ENCODE results near the gene ALX4.

The ALX4 gene

GRCh38 chr11:44314733-44315132 is 4.8 kb upstream of the ALX4 start:
- H3K4me1 ChIP-seq (ENCODE audit: control insufficient read depth, insufficient read depth, low read length) = peaks cover 9% of the 10 kb centered on the region
- H3K9me3 ChIP-seq (ENCODE audit: control insufficient read depth, low read length) = no peaks in the 10 kb centered on the region
- H3K27me3 ChIP-seq (replicated peaks; ENCODE audit: control insufficient read depth, insufficient read depth, low read length) = peaks cover 91% of the 10 kb centered on the region
- H3K9ac ChIP-seq (ENCODE audit: low read length) = no peak overlapping the region
- no peak for DNase-seq (ENCODE audit: low read depth)
- no peaks in the 10 kb centered on the region for H3K36me3 ChIP-seq (ENCODE audit: control insufficient read depth, insufficient read depth, low read length, severe bottlenecking)
- H3K4me3 ChIP-seq (ENCODE audit: low read length) = no peak overlapping the region

DNA sequence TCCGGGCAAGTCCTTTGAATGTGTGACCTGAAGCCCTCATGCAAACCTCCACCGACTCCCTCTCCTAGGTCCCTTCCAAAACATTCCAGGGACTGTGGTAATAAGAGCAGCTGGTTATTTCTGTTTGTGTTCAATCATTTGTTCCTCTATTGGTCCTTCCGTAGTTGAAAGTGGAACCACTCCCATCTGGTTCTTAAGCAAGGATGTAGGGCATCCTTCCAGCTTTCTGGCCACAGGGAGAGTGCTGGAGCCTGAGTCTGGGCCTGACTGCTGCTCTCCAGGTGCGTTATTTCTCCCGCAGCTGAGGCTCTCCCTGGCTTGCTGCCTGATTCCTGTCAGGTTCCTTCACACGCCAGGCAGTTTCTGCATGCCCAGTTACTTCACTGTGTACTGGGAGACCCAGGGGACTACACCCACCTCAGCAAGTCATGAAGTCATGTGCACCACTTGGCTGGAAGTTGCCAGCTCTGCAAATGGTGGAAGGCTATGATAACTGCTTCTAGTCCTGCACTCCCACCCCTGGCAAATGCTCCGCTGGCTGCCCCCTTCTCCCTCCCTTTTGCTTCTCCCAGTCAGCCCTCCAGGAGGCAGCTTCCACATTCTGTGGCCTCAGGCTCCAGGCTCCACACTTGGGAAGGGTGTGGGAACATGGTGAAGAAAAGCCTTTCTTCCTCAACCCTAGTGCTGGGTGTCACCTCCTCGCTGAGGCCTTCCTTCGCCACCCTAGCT is 4.0 kb upstream of the ALX4 start:
- no peak overlapping the region for H3K4me3 ChIP-seq (ENCODE audit: low read length)
- no peak overlapping the region for H3K9ac ChIP-seq (ENCODE audit: low read length)
- H3K36me3 ChIP-seq (ENCODE audit: control insufficient read depth, insufficient read depth, low read length, severe bottlenecking) = no peaks in the 10 kb centered on the region
- no peaks in the 10 kb centered on the region for H3K9me3 ChIP-seq (ENCODE audit: control insufficient read depth, low read length)
- peaks cover 14% of the 10 kb centered on the region for H3K4me1 ChIP-seq (ENCODE audit: control insufficient read depth, insufficient read depth, low read length)
- H3K27me3 ChIP-seq (replicated peaks; ENCODE audit: control insufficient read depth, insufficient read depth, low read length) = peaks cover 84% of the 10 kb centered on the region
- DNase-seq (ENCODE audit: low read depth) = peak; percentile 51

DNA sequence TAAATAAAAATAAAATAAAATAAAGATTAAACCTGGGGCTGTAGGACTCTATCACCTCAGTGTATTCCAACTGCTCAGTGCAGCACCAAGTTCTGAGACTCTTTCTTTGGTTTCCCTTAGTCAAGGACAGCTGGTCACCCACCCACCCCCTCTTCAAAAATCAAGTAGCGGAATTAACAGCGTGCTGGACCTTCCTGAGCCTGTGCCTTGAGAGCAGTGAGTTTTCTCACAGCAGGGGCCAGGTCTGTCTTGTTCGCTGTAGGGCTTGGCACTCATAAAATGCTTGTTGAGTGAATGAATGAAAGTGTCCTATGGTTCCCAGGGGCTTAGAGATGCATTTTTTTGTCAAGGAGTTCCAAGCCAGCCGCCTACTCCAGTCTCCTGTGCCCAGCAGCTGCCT is 2.9 kb upstream of the ALX4 start:
- H3K36me3 ChIP-seq (ENCODE audit: control insufficient read depth, insufficient read depth, low read length, severe bottlenecking) = no peaks in the 10 kb centered on the region
- no peak for DNase-seq (ENCODE audit: low read depth)
- no peaks in the 10 kb centered on the region for H3K9me3 ChIP-seq (ENCODE audit: control insufficient read depth, low read length)
- peaks cover 83% of the 10 kb centered on the region for H3K27me3 ChIP-seq (replicated peaks; ENCODE audit: control insufficient read depth, insufficient read depth, low read length)
- no peak overlapping the region for H3K4me3 ChIP-seq (ENCODE audit: low read length)
- H3K4me1 ChIP-seq (ENCODE audit: control insufficient read depth, insufficient read depth, low read length) = peaks cover 14% of the 10 kb centered on the region
- H3K9ac ChIP-seq (ENCODE audit: low read length) = no peak overlapping the region

DNA sequence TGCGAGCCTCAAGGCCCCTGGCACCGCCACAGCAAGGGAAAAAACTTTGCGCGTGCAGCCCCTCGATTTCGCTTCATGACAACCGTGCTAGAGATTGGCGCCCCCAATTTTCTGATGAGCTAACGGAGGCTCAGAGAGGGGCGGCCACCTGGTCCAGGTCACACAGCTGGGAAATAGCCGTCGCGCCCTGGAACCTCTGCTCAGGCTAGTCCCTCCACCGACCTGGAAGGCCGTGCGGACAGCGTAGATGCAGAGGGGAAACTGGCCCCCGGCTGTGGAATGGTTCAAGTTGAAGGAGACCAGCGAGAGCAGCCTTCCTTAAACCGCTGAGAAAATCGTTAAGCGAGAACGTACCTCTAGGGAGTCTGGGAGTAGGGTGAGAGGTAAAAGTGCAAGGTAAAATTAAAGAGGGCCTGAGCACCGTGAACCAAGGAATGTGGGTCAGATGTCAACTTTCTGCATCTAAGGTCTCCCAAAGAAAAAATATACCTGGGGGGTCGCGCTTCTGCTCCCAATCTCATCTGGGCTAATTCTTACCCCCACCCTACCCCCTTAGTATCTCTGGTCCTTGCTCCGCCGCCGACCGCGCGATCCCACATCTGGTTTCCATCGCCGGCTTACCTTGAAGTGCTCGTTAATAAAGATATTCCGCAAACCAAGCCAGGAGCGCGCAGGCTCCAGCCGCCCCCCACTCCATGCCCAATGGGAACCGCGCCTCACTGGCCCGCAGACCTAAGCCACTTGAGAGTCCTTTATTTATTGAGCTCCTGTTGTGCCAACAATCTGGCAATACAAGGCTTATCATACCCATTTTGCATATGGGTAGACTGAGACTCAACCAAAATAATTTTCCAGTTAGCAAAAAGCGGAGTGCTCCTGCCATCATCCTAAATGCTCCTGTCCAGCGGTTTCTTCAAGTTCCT is 1.7 kb upstream of the ALX4 start:
- Histone ChIP-seq H3K9ac (ENCODE audit: low read length) (no peak overlapping the region), H3K27me3 (replicated peaks; ENCODE audit: control insufficient read depth, insufficient read depth, low read length) (peaks cover 81% of the 10 kb centered on the region), H3K4me1 (ENCODE audit: control insufficient read depth, insufficient read depth, low read length) (peaks cover 13% of the 10 kb centered on the region), H3K9me3 (ENCODE audit: control insufficient read depth, low read length) (no peaks in the 10 kb centered on the region), H3K4me3 (ENCODE audit: low read length) (no peak overlapping the region), H3K36me3 (ENCODE audit: control insufficient read depth, insufficient read depth, low read length, severe bottlenecking) (no peaks in the 10 kb centered on the region)
- DNase-seq (ENCODE audit: low read depth) = no peak

DNA sequence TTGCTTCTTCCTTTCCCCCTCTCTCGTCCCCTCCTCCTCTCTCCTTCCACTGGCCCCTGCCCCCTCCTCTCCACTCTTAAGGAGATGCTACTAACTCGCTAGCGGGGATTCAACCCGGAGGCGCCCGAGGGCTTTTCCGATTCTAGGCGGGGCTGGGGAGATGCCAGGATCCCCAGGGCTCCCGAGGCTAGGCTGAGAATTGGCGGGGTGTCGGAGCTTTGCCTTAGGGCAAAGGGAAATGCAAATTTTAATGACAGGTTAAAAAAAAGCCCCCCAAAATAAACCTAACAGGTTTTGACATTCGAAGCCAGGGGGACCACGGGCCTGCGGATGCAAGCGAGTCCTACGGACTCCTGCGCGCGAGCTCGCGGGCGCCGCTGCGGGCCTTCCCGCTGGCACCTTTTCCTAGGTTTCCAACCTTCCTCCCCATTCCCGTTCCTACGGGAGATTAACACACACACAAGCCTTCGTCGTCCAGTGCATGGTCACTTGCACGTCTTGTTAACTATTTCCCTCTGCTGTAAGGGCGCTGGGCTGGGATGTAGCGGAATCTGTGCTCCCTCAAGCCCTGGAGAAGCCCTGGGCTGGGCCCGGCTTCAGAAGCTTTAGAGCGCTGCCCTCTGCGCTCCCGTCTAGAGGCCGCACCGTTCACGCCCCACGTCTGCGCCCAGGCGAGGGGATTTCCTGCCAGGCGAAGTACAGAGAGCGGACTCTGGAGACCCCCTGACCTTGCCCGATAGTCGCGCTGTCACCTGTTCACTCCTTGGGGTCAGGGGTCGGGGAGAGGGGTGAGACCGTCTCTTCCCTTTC is 729 bp upstream of the ALX4 start:
- DNase-seq (ENCODE audit: low read depth) = no peak
- Histone ChIP-seq H3K36me3 (ENCODE audit: control insufficient read depth, insufficient read depth, low read length, severe bottlenecking) (no peaks in the 10 kb centered on the region), H3K9ac (ENCODE audit: low read length) (no peak overlapping the region), H3K27me3 (replicated peaks; ENCODE audit: control insufficient read depth, insufficient read depth, low read length) (peaks cover 79% of the 10 kb centered on the region), H3K4me3 (ENCODE audit: low read length) (no peak overlapping the region), H3K4me1 (ENCODE audit: control insufficient read depth, insufficient read depth, low read length) (peaks cover 8% of the 10 kb centered on the region), H3K9me3 (ENCODE audit: control insufficient read depth, low read length) (no peaks in the 10 kb centered on the region)

- H3K9me3 ChIP-seq (ENCODE audit: control insufficient read depth, low read length) = no peaks in the 10 kb centered on the region
- no peaks in the 10 kb centered on the region for H3K36me3 ChIP-seq (ENCODE audit: control insufficient read depth, insufficient read depth, low read length, severe bottlenecking)
- H3K4me1 ChIP-seq (ENCODE audit: control insufficient read depth, insufficient read depth, low read length) = peaks cover 8% of the 10 kb centered on the region
- peaks cover 79% of the 10 kb centered on the region for H3K27me3 ChIP-seq (replicated peaks; ENCODE audit: control insufficient read depth, insufficient read depth, low read length)
- no peak for DNase-seq (ENCODE audit: low read depth)
- no peak overlapping the region for H3K4me3 ChIP-seq (ENCODE audit: low read length)
- no peak overlapping the region for H3K9ac ChIP-seq (ENCODE audit: low read length)
Measured at GRCh38 chr11:44310206-44310462, 195 bp upstream of the ALX4 start.

DNA sequence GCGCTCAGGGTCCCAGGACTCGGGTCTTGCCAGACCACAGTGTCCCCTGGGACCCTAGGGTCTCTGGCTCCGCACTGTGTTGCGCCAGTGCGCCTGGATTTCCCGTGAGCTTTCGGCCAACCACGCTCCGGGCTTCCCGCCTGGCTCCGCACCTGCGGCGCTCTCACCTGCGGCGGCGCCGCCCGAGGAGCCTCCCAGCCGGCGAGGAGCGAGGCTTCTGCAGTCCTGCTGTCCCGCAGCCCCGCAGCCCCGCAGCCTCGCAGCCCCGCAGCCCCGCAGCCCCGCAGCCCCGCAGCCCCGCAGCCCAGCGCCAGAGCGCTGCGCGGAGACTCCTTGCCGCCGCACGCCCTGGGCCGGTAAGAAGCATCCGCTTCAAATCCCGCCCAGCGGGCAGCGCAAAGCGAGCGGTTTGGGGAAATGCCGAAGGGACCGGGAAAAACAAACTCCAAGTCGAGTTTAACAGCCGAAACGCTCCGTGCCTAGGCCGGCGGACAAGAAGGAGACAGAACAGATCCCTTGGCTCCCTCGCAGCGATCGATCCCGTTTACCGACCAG is 939 bp downstream of the ALX4 start:
- DNase-seq (ENCODE audit: low read depth) = no peak
- Histone ChIP-seq H3K9ac (ENCODE audit: low read length) (no peak overlapping the region), H3K27me3 (replicated peaks; ENCODE audit: control insufficient read depth, insufficient read depth, low read length) (peaks cover 81% of the 10 kb centered on the region), H3K4me1 (ENCODE audit: control insufficient read depth, insufficient read depth, low read length) (peaks cover 8% of the 10 kb centered on the region), H3K9me3 (ENCODE audit: control insufficient read depth, low read length) (peaks cover 6% of the 10 kb centered on the region), H3K4me3 (ENCODE audit: low read length) (peak overlapping the region; percentile 61), H3K36me3 (ENCODE audit: control insufficient read depth, insufficient read depth, low read length, severe bottlenecking) (no peaks in the 10 kb centered on the region)

DNA sequence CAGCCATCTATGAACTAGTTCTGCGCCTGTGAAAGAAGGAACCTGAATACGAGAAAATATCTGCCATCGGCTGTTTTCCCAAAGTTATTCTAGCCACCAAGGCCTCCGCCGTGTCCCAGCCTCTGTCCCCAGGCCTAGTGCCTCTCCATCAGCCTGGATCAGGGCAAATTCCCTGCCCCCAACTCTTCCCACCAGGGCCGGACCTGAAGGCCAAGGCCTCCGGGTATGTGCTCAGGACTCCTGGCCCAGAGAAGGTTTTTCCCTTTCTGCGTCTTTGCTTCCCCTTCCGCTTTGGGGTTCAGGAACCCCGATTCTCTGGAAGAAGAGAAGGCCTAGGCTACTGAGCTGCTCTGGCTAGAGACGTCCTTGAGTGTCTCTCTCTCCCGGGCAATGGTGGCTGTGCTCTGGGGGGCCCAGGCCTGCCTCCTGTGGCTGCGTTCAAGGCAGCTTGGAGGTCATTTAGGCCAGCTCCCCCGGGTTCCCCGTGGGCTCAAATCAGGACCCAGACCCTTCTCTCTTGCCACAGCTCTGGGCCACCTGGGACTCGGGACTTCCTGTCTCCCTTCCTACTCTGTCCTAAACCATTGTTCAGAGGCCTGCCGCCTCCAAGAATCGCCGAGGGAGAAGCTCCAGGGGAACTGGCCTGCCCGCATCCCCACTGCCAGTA is 1.6 kb downstream of the ALX4 start:
- Histone ChIP-seq H3K4me3 (ENCODE audit: low read length) (no peak overlapping the region), H3K9me3 (ENCODE audit: control insufficient read depth, low read length) (peaks cover 6% of the 10 kb centered on the region), H3K27me3 (replicated peaks; ENCODE audit: control insufficient read depth, insufficient read depth, low read length) (peaks cover 82% of the 10 kb centered on the region), H3K9ac (ENCODE audit: low read length) (no peak overlapping the region), H3K36me3 (ENCODE audit: control insufficient read depth, insufficient read depth, low read length, severe bottlenecking) (no peaks in the 10 kb centered on the region), H3K4me1 (ENCODE audit: control insufficient read depth, insufficient read depth, low read length) (peaks cover 8% of the 10 kb centered on the region)
- peak; percentile 39 for DNase-seq (ENCODE audit: low read depth)

- H3K9me3 ChIP-seq (ENCODE audit: control insufficient read depth, low read length) = peaks cover 6% of the 10 kb centered on the region
- peaks cover 77% of the 10 kb centered on the region for H3K27me3 ChIP-seq (replicated peaks; ENCODE audit: control insufficient read depth, insufficient read depth, low read length)
- H3K9ac ChIP-seq (ENCODE audit: low read length) = no peak overlapping the region
- H3K36me3 ChIP-seq (ENCODE audit: control insufficient read depth, insufficient read depth, low read length, severe bottlenecking) = no peaks in the 10 kb centered on the region
- H3K4me1 ChIP-seq (ENCODE audit: control insufficient read depth, insufficient read depth, low read length) = peaks cover 8% of the 10 kb centered on the region
- H3K4me3 ChIP-seq (ENCODE audit: low read length) = no peak overlapping the region
- peak; percentile 33 for DNase-seq (ENCODE audit: low read depth)
Measured at GRCh38 chr11:44307340-44308099, 2.4 kb downstream of the ALX4 start.

DNA sequence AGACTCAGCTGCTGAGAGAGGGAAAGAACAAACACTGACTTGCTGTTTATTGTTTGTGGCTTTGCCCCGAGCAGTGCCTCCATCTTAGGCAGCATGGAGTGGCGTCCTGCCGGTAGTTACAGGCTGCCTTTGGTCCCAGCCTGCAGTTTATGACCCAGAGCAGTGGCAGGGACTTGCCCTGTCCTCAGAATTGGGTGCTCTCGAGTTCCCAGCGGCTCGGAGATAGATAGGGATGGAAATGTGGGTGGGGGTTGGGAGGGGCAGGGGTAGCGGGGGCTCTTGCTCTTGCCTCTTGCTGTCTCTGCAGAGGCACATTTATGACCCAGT is 3.1 kb downstream of the ALX4 start:
- no peak overlapping the region for H3K4me3 ChIP-seq (ENCODE audit: low read length)
- no peak for DNase-seq (ENCODE audit: low read depth)

More for the DNA sequence above, 3.1 kb downstream of the ALX4 start:
- H3K9ac ChIP-seq (ENCODE audit: low read length) = no peak overlapping the region
- peaks cover 70% of the 10 kb centered on the region for H3K27me3 ChIP-seq (replicated peaks; ENCODE audit: control insufficient read depth, insufficient read depth, low read length)
- no peaks in the 10 kb centered on the region for H3K36me3 ChIP-seq (ENCODE audit: control insufficient read depth, insufficient read depth, low read length, severe bottlenecking)
- peaks cover 6% of the 10 kb centered on the region for H3K9me3 ChIP-seq (ENCODE audit: control insufficient read depth, low read length)
- H3K4me1 ChIP-seq (ENCODE audit: control insufficient read depth, insufficient read depth, low read length) = peaks cover 12% of the 10 kb centered on the region
